Vagina (tissue), 2 donors: ENCODE measurements around the gene MLKL.

Experiments used
- POLR2A ChIP-seq, 2 donors: fragments of 450-650 bp; IDR thresholded peaks; one replicate each; pipeline ENCODE4 v1.6.1; 2017; ENCODE audit warnings: antibody characterized with exemption in 2 of 2, mild to moderate bottlenecking in 2 of 2, moderate library complexity in 2 of 2
- POLR2AphosphoS5 ChIP-seq, 2 donors: sonication (generic); formaldehyde crosslinking; IDR thresholded peaks; one replicate each; pipeline ENCODE4 v1.9.0; 2017; ENCODE audit warnings: antibody characterized with exemption in 2 of 2, mild to moderate bottlenecking in 2 of 2, low read depth in 1 of 2; ENCODE audit not compliant: insufficient read depth in 1 of 2
- TF ChIP-seq, protein P1 (sequence below), 3 experiments: fragments of 450-650 bp in 2 of 3; fragments of 200-600 bp in 1 of 3; sonication (generic) in 1 of 3; IDR thresholded peaks; one replicate each; pipeline ENCODE4 v1.5.1; 2017 to 2019; ENCODE audit warnings: antibody characterized with exemption in 3 of 3, mild to moderate bottlenecking in 2 of 3, moderate library complexity in 2 of 3

DNA sequence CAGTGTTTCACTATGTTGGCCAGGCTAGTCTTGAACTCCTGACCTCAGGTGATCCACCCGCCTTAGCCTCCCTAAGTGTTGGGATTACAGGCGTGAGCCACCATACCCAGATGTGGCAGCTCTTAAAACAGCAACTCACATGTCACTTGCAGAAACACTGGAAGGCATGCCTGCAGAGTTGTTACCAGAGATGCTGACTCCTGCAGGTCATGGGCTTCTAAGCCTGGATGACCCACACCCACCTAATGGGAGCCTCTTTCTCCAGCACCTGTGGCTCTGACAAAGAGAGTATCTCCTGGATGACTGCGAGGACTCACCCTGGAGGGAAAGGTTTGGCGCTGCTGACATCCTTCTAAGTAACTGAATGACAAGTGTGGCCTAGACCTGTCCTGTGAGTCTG, 22.8 kb downstream of the MLKL start:
- TF ChIP-seq POLR2AphosphoS5 (IDR thresholded peaks at IDR 0.05; ENCODE audit: insufficient read depth in 1 of 2, low read depth in 1 of 2) (no peak), POLR2A (IDR thresholded peaks at IDR 0.05) (no peak)
- TF ChIP-seq, protein P1, sequence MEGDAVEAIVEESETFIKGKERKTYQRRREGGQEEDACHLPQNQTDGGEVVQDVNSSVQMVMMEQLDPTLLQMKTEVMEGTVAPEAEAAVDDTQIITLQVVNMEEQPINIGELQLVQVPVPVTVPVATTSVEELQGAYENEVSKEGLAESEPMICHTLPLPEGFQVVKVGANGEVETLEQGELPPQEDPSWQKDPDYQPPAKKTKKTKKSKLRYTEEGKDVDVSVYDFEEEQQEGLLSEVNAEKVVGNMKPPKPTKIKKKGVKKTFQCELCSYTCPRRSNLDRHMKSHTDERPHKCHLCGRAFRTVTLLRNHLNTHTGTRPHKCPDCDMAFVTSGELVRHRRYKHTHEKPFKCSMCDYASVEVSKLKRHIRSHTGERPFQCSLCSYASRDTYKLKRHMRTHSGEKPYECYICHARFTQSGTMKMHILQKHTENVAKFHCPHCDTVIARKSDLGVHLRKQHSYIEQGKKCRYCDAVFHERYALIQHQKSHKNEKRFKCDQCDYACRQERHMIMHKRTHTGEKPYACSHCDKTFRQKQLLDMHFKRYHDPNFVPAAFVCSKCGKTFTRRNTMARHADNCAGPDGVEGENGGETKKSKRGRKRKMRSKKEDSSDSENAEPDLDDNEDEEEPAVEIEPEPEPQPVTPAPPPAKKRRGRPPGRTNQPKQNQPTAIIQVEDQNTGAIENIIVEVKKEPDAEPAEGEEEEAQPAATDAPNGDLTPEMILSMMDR (IDR thresholded peaks at IDR 0.05): no peak
